DMS79 treated with DMSO at 0.1 percent for 48 hours (cell line): ENCODE results near the gene CYFIP1.

ENCODE experiments used
- DNase-seq: peaks from one replicate; lab custom pipeline; 2025; lab: John Stamatoyannopoulos, UW

The CYFIP1 gene

GRCh38 chr15:22968366-22968765 lies 11.8 kb downstream of the CYFIP1 start:
- no peak for DNase-seq

GRCh38 chr15:22967084-22967770 lies 12.9 kb downstream of the CYFIP1 start:
- no peak for DNase-seq

GRCh38 chr15:22966321-22967083 lies 13.7 kb downstream of the CYFIP1 start:
- no peak for DNase-seq

- DNase-seq: no peak
Observed at GRCh38 chr15:22963641-22964040, 16.5 kb downstream of the CYFIP1 start.

- DNase-seq: no peak
Observed at GRCh38 chr15:22962611-22963010, 17.6 kb downstream of the CYFIP1 start.

GRCh38 chr15:22961762-22962161 lies 18.4 kb downstream of the CYFIP1 start:
- DNase-seq: no peak

- no peak for DNase-seq
Observed at GRCh38 chr15:22960556-22960955, 19.6 kb downstream of the CYFIP1 start.

GRCh38 chr15:22960126-22960525 lies 20.0 kb downstream of the CYFIP1 start:
- no peak for DNase-seq

GRCh38 chr15:22959321-22960101 lies 20.7 kb downstream of the CYFIP1 start:
- DNase-seq: no peak

GRCh38 chr15:22958487-22959280 lies 21.5 kb downstream of the CYFIP1 start:
- DNase-seq: no peak

GRCh38 chr15:22956978-22957260 lies 23.2 kb downstream of the CYFIP1 start:
- no peak for DNase-seq

- no peak for DNase-seq
Observed at GRCh38 chr15:22956257-22956977, 23.8 kb downstream of the CYFIP1 start.

- no peak for DNase-seq
Observed at GRCh38 chr15:22955544-22956119, 24.5 kb downstream of the CYFIP1 start.

- DNase-seq: no peak
Observed at GRCh38 chr15:22954798-22955543, 25.2 kb downstream of the CYFIP1 start.

- no peak for DNase-seq
Observed at GRCh38 chr15:22954326-22954725, 25.8 kb downstream of the CYFIP1 start.

GRCh38 chr15:22952796-22953579 lies 27.2 kb downstream of the CYFIP1 start:
- no peak for DNase-seq

GRCh38 chr15:22951381-22952280 lies 28.5 kb downstream of the CYFIP1 start:
- no peak for DNase-seq

GRCh38 chr15:22951031-22951380 lies 29.2 kb downstream of the CYFIP1 start:
- DNase-seq: no peak
